Measurements from ENCODE around the gene SPRY4. TPM values are rescaled to one million over a fixed set of nuclear protein-coding genes. Genes with fewer than 3 reads are reported as not detected.
A peak's percentile ranks its signal among the peaks of the same experiment; 100 is the strongest.

Gene SPRY4
- total and polyA plus RNA-seq, 2 of the 13 experiments (the other 11 are each of a cell fraction or from before 2014, with no cell fraction given), result 8.9 to 17.8 TPM

DNA sequence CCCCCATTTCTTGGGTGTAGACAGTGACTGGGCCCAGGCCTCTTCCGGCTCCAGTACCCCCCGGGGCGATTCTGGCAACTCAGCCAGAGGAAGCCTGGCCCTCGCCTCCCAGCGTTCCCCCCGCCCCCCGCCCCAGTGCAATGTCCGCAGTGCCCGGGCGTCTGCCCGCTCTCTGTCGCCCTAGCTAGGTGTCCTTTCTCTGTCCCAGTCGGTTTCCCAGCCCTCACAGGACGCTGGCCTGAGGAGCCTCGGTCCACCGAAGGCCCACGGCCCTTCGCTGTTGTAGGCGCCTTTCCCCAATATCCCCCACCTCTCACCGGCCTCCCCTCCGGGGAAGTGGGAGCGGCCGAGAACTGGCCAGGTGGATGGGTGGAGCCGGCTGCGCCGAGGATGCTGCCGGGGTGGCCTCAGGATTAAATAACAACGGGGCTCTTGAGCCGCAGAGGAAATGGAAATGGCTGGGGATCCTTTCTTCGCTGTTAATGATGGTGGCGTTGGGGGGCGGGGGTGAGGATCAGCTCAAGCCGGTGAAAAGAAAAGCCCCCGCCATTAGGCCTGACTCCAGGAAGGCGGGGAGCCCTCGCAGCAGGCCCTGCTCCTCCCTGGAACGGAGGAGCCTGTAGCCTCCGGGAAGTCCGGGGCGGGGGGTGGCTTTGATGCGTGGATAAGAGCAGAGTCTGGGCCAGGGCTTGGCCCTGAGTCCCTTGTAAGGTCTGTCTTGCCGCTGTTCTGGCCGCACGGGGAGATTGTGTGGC lies 1.1 kb upstream of the SPRY4 start (continued):
- TF ChIP-seq ZNF629 (CRISPR knock-in tag; conservative IDR thresholded peaks at IDR 0.05) (no peak), AKAP8 (CRISPR knock-in tag; IDR thresholded peaks at IDR 0.05) (0 out of 2 replicates have a peak, but pooled peaks have one; percentile 62), ZNF543 (CRISPR knock-in tag; IDR thresholded peaks at IDR 0.05) (0 out of 2 replicates have a peak, but pooled peaks have one; percentile 18), ZNF232 (CRISPR knock-in tag; IDR thresholded peaks at IDR 0.05; ENCODE audit: borderline replicate concordance) (peak; percentile 39; the same call in 1 of the 2 replicates), ZNF33B (CRISPR knock-in tag; IDR thresholded peaks at IDR 0.05) (no peak), RAD21 (CRISPR knock-in tag; IDR thresholded peaks at IDR 0.05) (no peak), ZMAT3 (CRISPR knock-in tag; conservative IDR thresholded peaks at IDR 0.05) (0 out of 2 replicates have a peak, but pooled peaks have one; percentile 26), KAT7 (CRISPR knock-in tag; IDR thresholded peaks at IDR 0.05; ENCODE audit: borderline replicate concordance) (peak; percentile 8; the same call in 1 of the 2 replicates), ZFYVE20 (CRISPR knock-in tag; IDR thresholded peaks at IDR 0.05; ENCODE audit: borderline replicate concordance, low read depth) (peak; percentile 29; the same call in 1 of the 2 replicates), PHF8 (CRISPR knock-in tag; IDR thresholded peaks at IDR 0.05) (peak; percentile 71; the same call in 1 of the 2 replicates), NCOR1 (IDR thresholded peaks at IDR 0.05; ENCODE audit: borderline replicate concordance, low read length) (peak; percentile 32; the same call in 1 of the 2 replicates), NKX3-1 (CRISPR knock-in tag; IDR thresholded peaks at IDR 0.05) (0 out of 2 replicates have a peak, but pooled peaks have one; percentile 18), SAP130 (CRISPR knock-in tag; IDR thresholded peaks at IDR 0.05; ENCODE audit: low read depth) (peak; percentile 53), SYNCRIP (IDR thresholded peaks at IDR 0.05; ENCODE audit: insufficient read depth, low read depth, low read length) (no peak), NCOA1 (CRISPR knock-in tag; IDR thresholded peaks at IDR 0.05) (peak; percentile 65; the same call in 1 of the 2 replicates), ZNF766 (CRISPR knock-in tag; IDR thresholded peaks at IDR 0.05; ENCODE audit: borderline replicate concordance) (peak; percentile 34; the same call in 1 of the 2 replicates)
- TF ChIP-seq, protein P1, sequence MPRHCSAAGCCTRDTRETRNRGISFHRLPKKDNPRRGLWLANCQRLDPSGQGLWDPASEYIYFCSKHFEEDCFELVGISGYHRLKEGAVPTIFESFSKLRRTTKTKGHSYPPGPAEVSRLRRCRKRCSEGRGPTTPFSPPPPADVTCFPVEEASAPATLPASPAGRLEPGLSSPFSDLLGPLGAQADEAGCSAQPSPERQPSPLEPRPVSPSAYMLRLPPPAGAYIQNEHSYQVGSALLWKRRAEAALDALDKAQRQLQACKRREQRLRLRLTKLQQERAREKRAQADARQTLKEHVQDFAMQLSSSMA (CRISPR knock-in tag; IDR thresholded peaks at IDR 0.05), result peak; percentile 46; the same call in 1 of the 2 replicates
- TF ChIP-seq, protein P2, sequence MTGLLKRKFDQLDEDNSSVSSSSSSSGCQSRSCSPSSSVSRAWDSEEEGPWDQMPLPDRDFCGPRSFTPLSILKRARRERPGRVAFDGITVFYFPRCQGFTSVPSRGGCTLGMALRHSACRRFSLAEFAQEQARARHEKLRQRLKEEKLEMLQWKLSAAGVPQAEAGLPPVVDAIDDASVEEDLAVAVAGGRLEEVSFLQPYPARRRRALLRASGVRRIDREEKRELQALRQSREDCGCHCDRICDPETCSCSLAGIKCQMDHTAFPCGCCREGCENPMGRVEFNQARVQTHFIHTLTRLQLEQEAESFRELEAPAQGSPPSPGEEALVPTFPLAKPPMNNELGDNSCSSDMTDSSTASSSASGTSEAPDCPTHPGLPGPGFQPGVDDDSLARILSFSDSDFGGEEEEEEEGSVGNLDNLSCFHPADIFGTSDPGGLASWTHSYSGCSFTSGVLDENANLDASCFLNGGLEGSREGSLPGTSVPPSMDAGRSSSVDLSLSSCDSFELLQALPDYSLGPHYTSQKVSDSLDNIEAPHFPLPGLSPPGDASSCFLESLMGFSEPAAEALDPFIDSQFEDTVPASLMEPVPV (CRISPR knock-in tag; IDR thresholded peaks at IDR 0.05), result 0 out of 2 replicates have a peak, but pooled peaks have one; percentile 35
- TF ChIP-seq, protein P3, sequence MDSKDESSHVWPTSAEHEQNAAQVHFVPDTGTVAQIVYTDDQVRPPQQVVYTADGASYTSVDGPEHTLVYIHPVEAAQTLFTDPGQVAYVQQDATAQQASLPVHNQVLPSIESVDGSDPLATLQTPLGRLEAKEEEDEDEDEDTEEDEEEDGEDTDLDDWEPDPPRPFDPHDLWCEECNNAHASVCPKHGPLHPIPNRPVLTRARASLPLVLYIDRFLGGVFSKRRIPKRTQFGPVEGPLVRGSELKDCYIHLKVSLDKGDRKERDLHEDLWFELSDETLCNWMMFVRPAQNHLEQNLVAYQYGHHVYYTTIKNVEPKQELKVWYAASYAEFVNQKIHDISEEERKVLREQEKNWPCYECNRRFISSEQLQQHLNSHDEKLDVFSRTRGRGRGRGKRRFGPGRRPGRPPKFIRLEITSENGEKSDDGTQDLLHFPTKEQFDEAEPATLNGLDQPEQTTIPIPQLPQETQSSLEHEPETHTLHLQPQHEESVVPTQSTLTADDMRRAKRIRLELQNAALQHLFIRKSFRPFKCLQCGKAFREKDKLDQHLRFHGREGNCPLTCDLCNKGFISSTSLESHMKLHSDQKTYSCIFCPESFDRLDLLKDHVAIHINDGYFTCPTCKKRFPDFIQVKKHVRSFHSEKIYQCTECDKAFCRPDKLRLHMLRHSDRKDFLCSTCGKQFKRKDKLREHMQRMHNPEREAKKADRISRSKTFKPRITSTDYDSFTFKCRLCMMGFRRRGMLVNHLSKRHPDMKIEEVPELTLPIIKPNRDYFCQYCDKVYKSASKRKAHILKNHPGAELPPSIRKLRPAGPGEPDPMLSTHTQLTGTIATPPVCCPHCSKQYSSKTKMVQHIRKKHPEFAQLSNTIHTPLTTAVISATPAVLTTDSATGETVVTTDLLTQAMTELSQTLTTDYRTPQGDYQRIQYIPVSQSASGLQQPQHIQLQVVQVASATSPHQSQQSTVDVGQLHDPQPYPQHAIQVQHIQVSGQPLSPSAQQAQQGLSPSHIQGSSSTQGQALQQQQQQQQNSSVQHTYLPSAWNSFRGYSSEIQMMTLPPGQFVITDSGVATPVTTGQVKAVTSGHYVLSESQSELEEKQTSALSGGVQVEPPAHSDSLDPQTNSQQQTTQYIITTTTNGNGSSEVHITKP (CRISPR knock-in tag; IDR thresholded peaks at IDR 0.05; ENCODE audit: low read depth), result peak; percentile 97
- TF ChIP-seq, protein P4, sequence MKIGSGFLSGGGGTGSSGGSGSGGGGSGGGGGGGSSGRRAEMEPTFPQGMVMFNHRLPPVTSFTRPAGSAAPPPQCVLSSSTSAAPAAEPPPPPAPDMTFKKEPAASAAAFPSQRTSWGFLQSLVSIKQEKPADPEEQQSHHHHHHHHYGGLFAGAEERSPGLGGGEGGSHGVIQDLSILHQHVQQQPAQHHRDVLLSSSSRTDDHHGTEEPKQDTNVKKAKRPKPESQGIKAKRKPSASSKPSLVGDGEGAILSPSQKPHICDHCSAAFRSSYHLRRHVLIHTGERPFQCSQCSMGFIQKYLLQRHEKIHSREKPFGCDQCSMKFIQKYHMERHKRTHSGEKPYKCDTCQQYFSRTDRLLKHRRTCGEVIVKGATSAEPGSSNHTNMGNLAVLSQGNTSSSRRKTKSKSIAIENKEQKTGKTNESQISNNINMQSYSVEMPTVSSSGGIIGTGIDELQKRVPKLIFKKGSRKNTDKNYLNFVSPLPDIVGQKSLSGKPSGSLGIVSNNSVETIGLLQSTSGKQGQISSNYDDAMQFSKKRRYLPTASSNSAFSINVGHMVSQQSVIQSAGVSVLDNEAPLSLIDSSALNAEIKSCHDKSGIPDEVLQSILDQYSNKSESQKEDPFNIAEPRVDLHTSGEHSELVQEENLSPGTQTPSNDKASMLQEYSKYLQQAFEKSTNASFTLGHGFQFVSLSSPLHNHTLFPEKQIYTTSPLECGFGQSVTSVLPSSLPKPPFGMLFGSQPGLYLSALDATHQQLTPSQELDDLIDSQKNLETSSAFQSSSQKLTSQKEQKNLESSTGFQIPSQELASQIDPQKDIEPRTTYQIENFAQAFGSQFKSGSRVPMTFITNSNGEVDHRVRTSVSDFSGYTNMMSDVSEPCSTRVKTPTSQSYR (CRISPR knock-in tag; IDR thresholded peaks at IDR 0.05; ENCODE audit: borderline replicate concordance), result peak; percentile 87; the same call in 1 of the 2 replicates

Data from HepG2 (cell line).